GM23248 (cell line): ENCODE measurements around the gene DSG3. TPM values are rescaled to one million over a fixed set of nuclear protein-coding genes. Genes with fewer than 3 reads are reported as not detected.

Experiments used
- DNase-seq: peaks from one replicate; pipeline ENCODE4 v3.0.0-alpha.2; 2015
- H2AFZ ChIP-seq: fragments of 200-600 bp; sonication (generic); 2 replicates; pipeline ENCODE4 v1.6.1; 2016; ENCODE audit warnings: antibody characterized with exemption
- H3F3A ChIP-seq: fragments of 200-600 bp; sonication (generic); 2 replicates; pipeline ENCODE4 v1.6.1; 2016; ENCODE audit warnings: mild to moderate bottlenecking, antibody characterized with exemption, mixed run types; ENCODE audit not compliant: insufficient read depth
- H3K27ac ChIP-seq: fragments of 200-600 bp; sonication (generic); 2 replicates; pipeline ENCODE4 v1.5.1; 2016; ENCODE audit warnings: mild to moderate bottlenecking
- H3K27me3 ChIP-seq: fragments of 200-600 bp; sonication (generic); replicated peaks from 2 replicates; pipeline ENCODE4 v1.6.1; 2016; ENCODE audit warnings: mild to moderate bottlenecking; ENCODE audit not compliant: insufficient read depth
- H3K36me3 ChIP-seq: fragments of 200-600 bp; sonication (generic); 2 replicates; pipeline ENCODE4 v1.6.1; 2016; ENCODE audit warnings: low read depth, mild to moderate bottlenecking
- H3K4me1 ChIP-seq: fragments of 200-600 bp; sonication (generic); 2 replicates; pipeline ENCODE4 v1.6.1; 2016; ENCODE audit warnings: mild to moderate bottlenecking; ENCODE audit not compliant: insufficient read depth
- H3K4me2 ChIP-seq: fragments of 200-600 bp; sonication (generic); one replicate; pipeline ENCODE4 v1.6.1; 2016; ENCODE audit warnings: mild to moderate bottlenecking; ENCODE audit not compliant: unreplicated experiment
- H3K4me3 ChIP-seq: fragments of 200-600 bp; sonication (generic); 2 replicates; pipeline ENCODE4 v1.5.1; 2016; ENCODE audit warnings: mild to moderate bottlenecking
- H3K79me2 ChIP-seq: fragments of 200-600 bp; sonication (generic); 2 replicates; pipeline ENCODE4 v1.6.1; 2016; ENCODE audit warnings: mild to moderate bottlenecking; ENCODE audit not compliant: insufficient read depth
- H3K9ac ChIP-seq: fragments of 200-600 bp; sonication (generic); 2 replicates; pipeline ENCODE4 v1.6.1; 2016; ENCODE audit warnings: mild to moderate bottlenecking
- H3K9me2 ChIP-seq: fragments of 200-600 bp; sonication (generic); 2 replicates; pipeline ENCODE4 v1.6.1; 2016; ENCODE audit warnings: mixed run types, mild to moderate bottlenecking, moderate library complexity; ENCODE audit not compliant: insufficient read depth
- H3K9me3 ChIP-seq: fragments of 200-600 bp; sonication (generic); one replicate; pipeline ENCODE4 v1.6.1; 2017; ENCODE audit warnings: low read depth
- H4K20me1 ChIP-seq: fragments of 200-600 bp; sonication (generic); 2 replicates; pipeline ENCODE4 v1.6.0; 2016; ENCODE audit not compliant: insufficient read depth
- EZH2 ChIP-seq: fragments of 200-600 bp; sonication (generic); IDR thresholded peaks from 2 replicates; pipeline ENCODE4 v1.6.1; 2018; ENCODE audit warnings: antibody characterized with exemption, mild to moderate bottlenecking; ENCODE audit not compliant: insufficient read depth, poor library complexity, severe bottlenecking
- EZH2phosphoT487 ChIP-seq: fragments of 200-600 bp; sonication (generic); IDR thresholded peaks from 2 replicates; pipeline ENCODE4 v1.6.1; 2018; ENCODE audit warnings: antibody characterized with exemption, moderate library complexity, mild to moderate bottlenecking, low read depth; ENCODE audit not compliant: insufficient read depth
- WGBS, 2 experiments: methylation state at CpG; one replicate each; pipeline ENCODE4 v1.1.6; 2015 to 2017; ENCODE audit warnings: low lambda C conversion rate in 2 of 2, low coverage in 1 of 2; ENCODE audit errors: missing lambda C conversion rate in 2 of 2; 5-methylcytosine and 5-hydroxymethylcytosine counted together
- in situ Hi-C: fragments of 300-500 bp; cut with MboI; formaldehyde crosslinking; loops from 2 replicates; pipeline ENCODE4 v1.15.0; 2020
- polyA plus RNA-seq: library from polyadenylated mRNA; unstranded; fragments of >200 nt; fragmentation: Nextera tagmentation; extraction: Ambion mirVana; gene quantifications from 2 replicates; pipeline ENCODE4 v1.2.1, GENCODE V29; 2016
- total RNA-seq: library from RNA; depleted of rRNA; stranded (reverse); fragments of >200 nt; shearing (Covaris generic); gene quantifications from 2 replicates; pipeline ENCODE4 v1.2.3, GENCODE V29; 2014

The DSG3 gene
- total and polyA plus RNA-seq, 2 experiments from 2014 or later: not detected

GRCh38 chr18:31426021-31426420 is 21.5 kb upstream of the DSG3 start:
- Histone ChIP-seq H3K9me2 (no peaks in the 10 kb centered on the region), H3F3A (no peaks in the 10 kb centered on the region), H3K4me2 (no peak overlapping the region), H4K20me1 (no peaks in the 10 kb centered on the region), H3K9ac (no peak overlapping the region), H3K79me2 (no peaks in the 10 kb centered on the region), H3K9me3 (no peaks in the 10 kb centered on the region), H3K4me3 (no peak overlapping the region), H3K27ac (no peak overlapping the region), H2AFZ (no peak overlapping the region), H3K27me3 (no peaks in the 10 kb centered on the region), H3K36me3 (no peaks in the 10 kb centered on the region), H3K4me1 (no peaks in the 10 kb centered on the region)
- in situ Hi-C loops: loop anchor here (25.0 kb wide), 1 partner anchor 111 kb away; no protein-coding TSS in a partner anchor
- no peak for DNase-seq
- WGBS, 2 experiments: 41 to 42% methylated on average over 2 of the region's 2 CpGs
- TF ChIP-seq EZH2: no peak
- no peak for TF ChIP-seq EZH2phosphoT487

- DNase-seq: no peak
- Histone ChIP-seq H3K4me2 (no peak overlapping the region), H3K36me3 (no peaks in the 10 kb centered on the region), H3K27ac (no peak overlapping the region), H3K4me1 (no peaks in the 10 kb centered on the region), H4K20me1 (no peaks in the 10 kb centered on the region), H3K9ac (no peak overlapping the region), H3K9me3 (no peaks in the 10 kb centered on the region), H2AFZ (no peak overlapping the region), H3K9me2 (no peaks in the 10 kb centered on the region), H3K79me2 (no peaks in the 10 kb centered on the region), H3K27me3 (no peaks in the 10 kb centered on the region), H3K4me3 (no peak overlapping the region), H3F3A (no peaks in the 10 kb centered on the region)
- in situ Hi-C loops: loop anchor here (25.0 kb wide), 1 partner anchor 110 kb away; no protein-coding TSS in a partner anchor
- no peak for TF ChIP-seq EZH2
- TF ChIP-seq EZH2phosphoT487: no peak
- 15 to 16% methylated on average over 5 of the region's 5 CpGs for WGBS, 2 experiments
Observed at GRCh38 chr18:31426871-31427406, 20.6 kb upstream of the DSG3 start.

GRCh38 chr18:31428211-31428610 is 19.3 kb upstream of the DSG3 start:
- Histone ChIP-seq H3F3A (no peaks in the 10 kb centered on the region), H3K36me3 (no peaks in the 10 kb centered on the region), H3K9me2 (no peaks in the 10 kb centered on the region), H3K4me2 (no peak overlapping the region), H3K9ac (no peak overlapping the region), H3K79me2 (no peaks in the 10 kb centered on the region), H3K27ac (no peak overlapping the region), H2AFZ (no peak overlapping the region), H4K20me1 (no peaks in the 10 kb centered on the region), H3K9me3 (peaks cover 4% of the 10 kb centered on the region), H3K4me3 (no peak overlapping the region), H3K4me1 (no peaks in the 10 kb centered on the region), H3K27me3 (no peaks in the 10 kb centered on the region)
- WGBS, 2 experiments: 36 to 40% methylated on average over 1 of the region's 1 CpG
- DNase-seq: no peak
- TF ChIP-seq EZH2phosphoT487: no peak
- TF ChIP-seq EZH2: no peak
- in situ Hi-C loops: loop anchor here (25.0 kb wide), 1 partner anchor 109 kb away; no protein-coding TSS in a partner anchor

GRCh38 chr18:31429623-31430022 is 17.9 kb upstream of the DSG3 start:
- TF ChIP-seq EZH2phosphoT487: no peak
- no peak for TF ChIP-seq EZH2
- H3K27me3 ChIP-seq: no peaks in the 10 kb centered on the region
- peaks cover 4% of the 10 kb centered on the region for H3K9me3 ChIP-seq
- no peaks in the 10 kb centered on the region for H3K4me1 ChIP-seq
- no peaks in the 10 kb centered on the region for H3K79me2 ChIP-seq
- H3K36me3 ChIP-seq: no peaks in the 10 kb centered on the region
- in situ Hi-C loops: loop anchor here (25.0 kb wide), 1 partner anchor 108 kb away; no protein-coding TSS in a partner anchor
- H3K4me2 ChIP-seq: no peak overlapping the region
- no peaks in the 10 kb centered on the region for H4K20me1 ChIP-seq
- no peak overlapping the region for H2AFZ ChIP-seq
- H3F3A ChIP-seq: no peaks in the 10 kb centered on the region
- 7 to 8% methylated on average over 2 of the region's 2 CpGs for WGBS, 2 experiments
- no peaks in the 10 kb centered on the region for H3K9me2 ChIP-seq
- no peak overlapping the region for H3K4me3 ChIP-seq
- no peak overlapping the region for H3K9ac ChIP-seq
- DNase-seq: no peak
- H3K27ac ChIP-seq: no peak overlapping the region

GRCh38 chr18:31430072-31430471 is 17.5 kb upstream of the DSG3 start:
- Histone ChIP-seq H4K20me1 (no peaks in the 10 kb centered on the region), H3K9me3 (peaks cover 4% of the 10 kb centered on the region), H3K9me2 (no peaks in the 10 kb centered on the region), H3K36me3 (no peaks in the 10 kb centered on the region), H3K9ac (no peak overlapping the region), H3K79me2 (no peaks in the 10 kb centered on the region), H3K4me2 (no peak overlapping the region), H3K27ac (no peak overlapping the region), H2AFZ (no peak overlapping the region), H3K4me1 (no peaks in the 10 kb centered on the region), H3K27me3 (no peaks in the 10 kb centered on the region), H3K4me3 (no peak overlapping the region), H3F3A (no peaks in the 10 kb centered on the region)
- 5 to 9% methylated on average over 4 of the region's 4 CpGs for WGBS, 2 experiments
- DNase-seq: no peak
- in situ Hi-C loops: loop anchor here (25.0 kb wide), 1 partner anchor 107 kb away; no protein-coding TSS in a partner anchor
- TF ChIP-seq EZH2 (no peak), EZH2phosphoT487 (no peak)
